ENCODE data around the gene RHBDF2. TPM values are rescaled to one million over a fixed set of nuclear protein-coding genes. Genes with fewer than 3 reads are reported as not detected.

Gene RHBDF2
- total and polyA plus RNA-seq, 2 donors (not counting 1 experiment from before 2014, with no cell fraction given): 288 to 482 TPM

GRCh38 chr17:76472258-76472645 lies 29.0 kb downstream of the RHBDF2 start:
- ATAC-seq (ENCODE audit: low read depth) (no peak), DNase-seq (no peak)
- H3K9ac ChIP-seq (ENCODE audit: low read length): no peak overlapping the region
- no peak overlapping the region for H2AFZ ChIP-seq (ENCODE audit: insufficient read depth, low read depth, low read length, poor library complexity, severe bottlenecking)
- 95% methylated on average over 13 of the region's 15 CpGs for WGBS (ENCODE audit: insufficient coverage)
- no peaks in the 10 kb centered on the region for H3K79me2 ChIP-seq (ENCODE audit: control insufficient read depth, insufficient read depth, low read length)
- ChIA-PET POLR2A (interaction anchor here (23.6 kb wide), 1 partner anchor 26 kb away, joined by 478 read pairs; the partner anchor contains the start of gene RHBDF2), CTCF (interaction anchor here (0.8 to 2.3 kb wide), 5 partner anchors 14 to 63 kb away, joined by 3 to 8 read pairs (median 3); no protein-coding TSS in a partner anchor)
- H3K4me3 ChIP-seq (ENCODE audit: control extremely low read depth in 1 of 5, extremely low read depth in 1 of 5, insufficient read depth in 1 of 5, low read depth in 2 of 5, low read length in 4 of 5): no peak overlapping the region
- Mint-ChIP-seq H3K27ac (no peak overlapping the region), H3K4me3 (no peak overlapping the region), H3K4me1 (peaks cover 29% of the 10 kb centered on the region), H3K9me3 (ENCODE audit: insufficient read depth) (no peaks in the 10 kb centered on the region), H3K27me3 (no peaks in the 10 kb centered on the region)
- intact Hi-C loops (cut with micrococcal nuclease): no loop called here
- peaks cover 0 to 23% of the 10 kb centered on the region in 2 donors for H3K4me1 ChIP-seq (ENCODE audit: control insufficient read depth in 2 of 2, insufficient read depth in 2 of 2, low read length in 2 of 2)
- peaks cover 34% of the 10 kb centered on the region for H4K20me1 ChIP-seq (ENCODE audit: control insufficient read depth, insufficient read depth, low read length, poor library complexity, severe bottlenecking)
- H3K36me3 ChIP-seq (replicated peaks in 1 of 2; ENCODE audit: control extremely low read depth in 1 of 2, control insufficient read depth in 1 of 2, extremely low read depth in 1 of 2, insufficient read depth in 2 of 2, low read length in 1 of 2): peaks cover 0 to 81% of the 10 kb centered on the region in 2 experiments
- no peaks in the 10 kb centered on the region for H3K27me3 ChIP-seq (replicated peaks in 1 of 4; ENCODE audit: control extremely low read depth in 1 of 4, control insufficient read depth in 3 of 4, insufficient read depth in 4 of 4, low read length in 3 of 4)
- H3K27ac ChIP-seq (ENCODE audit: low read length in 2 of 2): no peak overlapping the region
- TF ChIP-seq EZH2 (IDR thresholded peaks at IDR 0.05; ENCODE audit: borderline replicate concordance, insufficient read depth, low read depth, low read length, poor library complexity, severe bottlenecking): no peak
- TF ChIP-seq CTCF (IDR thresholded peaks at IDR 0.05): no peak
- no peaks in the 10 kb centered on the region for H3K9me3 ChIP-seq (ENCODE audit: control extremely low read depth in 1 of 3, control insufficient read depth in 2 of 3, insufficient read depth in 1 of 3, low read length in 2 of 3)
- no peak overlapping the region for H3K4me2 ChIP-seq (replicated peaks; ENCODE audit: low read depth, low read length, poor library complexity, severe bottlenecking)

- Histone ChIP-seq H2AFZ (ENCODE audit: insufficient read depth, low read depth, low read length, poor library complexity, severe bottlenecking) (no peak overlapping the region), H3K4me3 (ENCODE audit: control extremely low read depth in 1 of 5, extremely low read depth in 1 of 5, insufficient read depth in 1 of 5, low read depth in 2 of 5, low read length in 4 of 5) (no peak overlapping the region), H3K4me2 (replicated peaks; ENCODE audit: low read depth, low read length, poor library complexity, severe bottlenecking) (no peak overlapping the region), H3K36me3 (replicated peaks in 1 of 2; ENCODE audit: control extremely low read depth in 1 of 2, control insufficient read depth in 1 of 2, extremely low read depth in 1 of 2, insufficient read depth in 2 of 2, low read length in 1 of 2) (peaks cover 0 to 76% of the 10 kb centered on the region in 2 experiments), H3K27ac (ENCODE audit: low read length in 2 of 2) (no peak overlapping the region), H4K20me1 (ENCODE audit: control insufficient read depth, insufficient read depth, low read length, poor library complexity, severe bottlenecking) (peaks cover 34% of the 10 kb centered on the region), H3K4me1 (ENCODE audit: control insufficient read depth in 2 of 2, insufficient read depth in 2 of 2, low read length in 2 of 2) (peaks cover 2 to 26% of the 10 kb centered on the region in 2 donors), H3K9me3 (ENCODE audit: control extremely low read depth in 1 of 3, control insufficient read depth in 2 of 3, insufficient read depth in 1 of 3, low read length in 2 of 3) (no peaks in the 10 kb centered on the region), H3K79me2 (ENCODE audit: control insufficient read depth, insufficient read depth, low read length) (no peaks in the 10 kb centered on the region), H3K27me3 (replicated peaks in 1 of 4; ENCODE audit: control extremely low read depth in 1 of 4, control insufficient read depth in 3 of 4, insufficient read depth in 4 of 4, low read length in 3 of 4) (no peaks in the 10 kb centered on the region), H3K9ac (ENCODE audit: low read length) (no peak overlapping the region)
- no peaks in the 10 kb centered on the region for H3K9me3 Mint-ChIP-seq (ENCODE audit: insufficient read depth)
- peaks cover 31% of the 10 kb centered on the region for H3K4me1 Mint-ChIP-seq
- ChIA-PET POLR2A (interaction anchor here (23.6 kb wide), 1 partner anchor 27 kb away, joined by 478 read pairs; the partner anchor contains the start of gene RHBDF2), CTCF (interaction anchor here (0.8 to 2.3 kb wide), 5 partner anchors 13 to 63 kb away, joined by 3 to 8 read pairs (median 3); partner anchors contain the start of gene RHBDF2)
- H3K27ac Mint-ChIP-seq: peak overlapping the region; percentile 63
- H3K4me3 Mint-ChIP-seq: no peak overlapping the region
- intact Hi-C loops (cut with micrococcal nuclease): no loop called here
- no peak for ATAC-seq (ENCODE audit: low read depth)
- H3K27me3 Mint-ChIP-seq: no peaks in the 10 kb centered on the region
- 96% methylated on average over 35 of the region's 35 CpGs for WGBS (ENCODE audit: insufficient coverage)
- TF ChIP-seq CTCF (IDR thresholded peaks at IDR 0.05) (no peak), EZH2 (IDR thresholded peaks at IDR 0.05; ENCODE audit: borderline replicate concordance, insufficient read depth, low read depth, low read length, poor library complexity, severe bottlenecking) (no peak)
- DNase-seq: no peak
Measured at GRCh38 chr17:76471498-76472257, 29.5 kb downstream of the RHBDF2 start.

Measured in B cell (primary cell).